ENCODE results near the gene AP1G1.

The AP1G1 gene

DNA sequence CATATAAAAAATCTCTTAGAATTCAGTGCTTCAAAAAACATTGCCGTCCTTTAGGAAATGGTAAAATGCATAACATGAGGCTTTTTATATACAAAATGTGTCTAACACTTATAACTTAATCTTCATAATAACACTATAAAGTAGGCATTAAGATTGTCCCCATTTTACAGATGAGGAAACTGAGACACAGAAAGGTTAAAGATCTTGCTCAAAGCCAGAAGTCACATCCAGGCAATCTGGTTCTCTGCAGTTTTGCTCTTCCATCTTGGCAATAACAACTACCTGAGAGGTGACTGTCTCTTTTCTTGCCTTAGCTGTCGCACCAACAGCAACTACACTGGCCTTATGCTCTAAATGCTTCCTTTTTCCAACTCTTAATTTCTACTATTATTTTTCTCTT, 24.5 kb downstream of the AP1G1 start:
- H3K4me3 Mint-ChIP-seq, result no peak overlapping the region
- no peak overlapping the region for H3K27ac Mint-ChIP-seq

DNA sequence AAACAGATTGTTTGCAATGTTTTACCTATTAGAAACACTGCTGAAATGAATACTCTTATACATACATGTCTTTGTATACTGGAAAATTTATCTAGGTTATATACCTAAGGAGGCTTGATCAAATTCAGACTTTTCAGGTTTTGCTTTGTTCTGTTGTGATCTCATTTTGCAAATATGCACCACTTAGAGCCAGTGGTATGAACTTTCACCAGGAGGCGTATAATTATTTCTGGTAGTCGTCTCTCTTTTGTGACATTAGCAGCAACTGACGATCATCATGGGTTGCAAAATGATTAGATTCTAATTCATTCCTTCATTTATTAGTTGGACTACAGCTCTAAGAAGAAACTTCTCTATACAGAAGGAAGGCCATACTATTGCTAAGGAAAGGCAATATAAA, 26.9 kb downstream of the AP1G1 start:
- Mint-ChIP-seq H3K36me3 (peaks cover 4% of the 10 kb centered on the region), H3K27me3 (no peaks in the 10 kb centered on the region), H3K27ac (no peak overlapping the region), H3K9me3 (no peaks in the 10 kb centered on the region), H3K4me1 (peaks cover 40% of the 10 kb centered on the region), H3K4me3 (no peak overlapping the region)

More for the DNA sequence above, 24.5 kb downstream of the AP1G1 start:
- Mint-ChIP-seq H3K36me3 (peaks cover 3% of the 10 kb centered on the region), H3K9me3 (no peaks in the 10 kb centered on the region), H3K27me3 (no peaks in the 10 kb centered on the region), H3K4me1 (peaks cover 30% of the 10 kb centered on the region)

DNA sequence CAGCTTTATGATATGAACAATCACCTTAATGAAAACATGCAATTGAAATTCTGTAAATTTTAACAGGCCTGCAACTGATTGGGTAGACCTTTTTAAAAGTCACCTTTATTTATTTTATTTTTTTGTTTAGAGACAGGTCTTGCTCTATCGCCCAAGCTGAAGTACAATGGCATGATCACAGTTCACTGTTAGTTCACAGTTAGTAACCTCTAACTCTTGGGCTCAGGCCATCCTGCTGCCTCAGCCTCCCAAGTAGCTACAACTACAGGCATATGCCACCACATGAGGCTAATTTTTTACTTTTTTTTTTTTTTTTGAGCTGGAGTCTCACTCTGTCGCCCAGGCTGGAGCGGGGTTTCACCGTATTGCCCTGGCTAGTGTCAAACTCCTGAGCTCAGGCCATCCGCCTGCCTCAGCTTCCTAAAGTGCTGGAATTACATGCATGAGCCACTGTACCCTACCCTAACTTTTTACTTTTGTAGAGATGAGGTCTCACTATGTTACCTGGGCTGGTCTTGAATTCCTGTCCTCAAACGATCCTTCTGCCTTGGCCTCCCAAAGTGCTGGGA, 28.0 kb downstream of the AP1G1 start:
- H3K4me1 Mint-ChIP-seq, result peaks cover 51% of the 10 kb centered on the region
- peaks cover 4% of the 10 kb centered on the region for H3K36me3 Mint-ChIP-seq
- no peaks in the 10 kb centered on the region for H3K27me3 Mint-ChIP-seq
- no peak overlapping the region for H3K4me3 Mint-ChIP-seq
- no peaks in the 10 kb centered on the region for H3K9me3 Mint-ChIP-seq
- no peak overlapping the region for H3K27ac Mint-ChIP-seq

DNA sequence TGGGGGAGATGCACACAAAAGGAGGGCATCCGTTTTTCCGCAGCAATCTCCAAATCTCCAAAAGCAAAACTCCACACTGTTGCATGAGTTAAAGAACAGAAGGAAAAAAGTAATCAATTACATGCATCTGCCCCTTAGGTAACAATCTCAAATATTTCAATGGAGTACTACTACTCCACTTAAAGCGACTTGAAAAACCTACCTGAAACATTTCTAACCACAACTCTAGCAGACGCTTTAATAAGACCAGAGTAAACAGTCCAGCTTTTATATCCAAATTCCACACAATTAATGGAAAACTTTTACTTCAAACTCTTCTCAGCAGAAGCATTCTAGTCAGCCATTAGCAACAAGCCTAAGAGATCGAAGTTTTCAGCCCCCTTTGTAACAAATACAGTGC, 29.9 kb downstream of the AP1G1 start:
- Mint-ChIP-seq H3K27ac (no peak overlapping the region), H3K4me3 (no peak overlapping the region), H3K36me3 (peaks cover 4% of the 10 kb centered on the region), H3K9me3 (no peaks in the 10 kb centered on the region), H3K27me3 (no peaks in the 10 kb centered on the region), H3K4me1 (peaks cover 48% of the 10 kb centered on the region)

DNA sequence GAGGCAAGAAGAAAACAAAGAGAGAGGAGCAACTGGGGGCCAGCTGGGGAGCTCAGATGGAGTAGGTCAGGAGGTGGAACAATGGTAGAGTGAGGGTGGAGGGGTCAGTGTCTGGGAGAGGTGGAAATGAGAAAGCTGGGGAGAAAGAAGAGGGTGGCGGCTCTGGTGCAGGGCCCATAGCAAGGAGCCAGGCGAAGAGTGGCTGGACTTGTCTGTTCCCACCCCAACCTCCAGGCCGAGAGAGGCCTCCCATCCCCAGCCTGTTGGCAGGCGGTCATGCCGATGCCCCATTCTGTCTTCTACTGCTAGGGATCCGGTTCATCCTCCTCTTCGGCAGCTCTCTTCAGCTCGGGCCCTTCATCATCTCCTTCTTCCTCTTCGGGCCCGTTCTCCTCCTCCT, 31.3 kb downstream of the AP1G1 start:
- Mint-ChIP-seq H3K4me1 (peaks cover 47% of the 10 kb centered on the region), H3K36me3 (peaks cover 4% of the 10 kb centered on the region), H3K9me3 (no peaks in the 10 kb centered on the region), H3K27ac (peak overlapping the region; percentile 48), H3K4me3 (no peak overlapping the region), H3K27me3 (no peaks in the 10 kb centered on the region)

DNA sequence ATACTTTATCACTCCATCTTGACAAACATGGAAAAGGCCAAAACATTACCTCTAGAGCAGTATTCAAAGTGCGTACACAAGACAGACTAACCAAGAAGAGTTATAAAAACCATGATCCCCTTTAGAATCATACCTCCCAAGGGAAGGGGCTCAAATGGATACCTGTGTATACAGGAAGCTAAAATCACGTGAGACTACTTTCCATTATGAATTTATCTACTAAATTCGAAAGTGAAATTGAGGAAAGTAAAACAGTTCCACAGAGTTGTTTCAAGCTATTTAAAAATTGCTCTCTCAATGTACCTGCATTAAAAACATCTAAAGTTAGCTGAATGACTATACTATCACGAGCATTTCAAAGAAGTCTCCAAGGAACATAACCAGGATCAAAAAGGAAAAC, 32.7 kb downstream of the AP1G1 start:
- no peaks in the 10 kb centered on the region for H3K9me3 Mint-ChIP-seq
- H3K27ac Mint-ChIP-seq, result peak overlapping the region; percentile 81
- no peaks in the 10 kb centered on the region for H3K27me3 Mint-ChIP-seq
- H3K36me3 Mint-ChIP-seq, result peaks cover 6% of the 10 kb centered on the region
- H3K4me1 Mint-ChIP-seq, result peaks cover 36% of the 10 kb centered on the region
- H3K4me3 Mint-ChIP-seq, result no peak overlapping the region

DNA sequence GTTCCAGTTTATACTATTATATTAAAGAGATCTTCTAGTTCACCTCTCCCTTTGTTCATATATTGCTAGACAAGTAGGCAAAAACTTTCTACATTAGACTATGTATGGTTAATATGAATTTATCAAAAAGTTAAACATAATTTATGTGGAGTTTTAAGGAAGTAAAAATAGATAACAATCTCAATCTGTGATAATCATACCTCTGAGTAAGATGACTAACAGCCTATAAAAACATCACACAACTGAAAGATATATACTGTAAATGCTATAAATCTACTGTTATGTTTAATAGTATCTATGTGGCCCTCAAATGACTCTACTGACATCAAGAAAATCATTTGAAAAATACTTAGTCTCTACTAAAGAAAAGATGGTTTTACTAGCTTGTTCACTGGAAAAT, 37.1 kb downstream of the AP1G1 start:
- no peaks in the 10 kb centered on the region for H3K9me3 Mint-ChIP-seq
- no peaks in the 10 kb centered on the region for H3K27me3 Mint-ChIP-seq
- H3K4me3 Mint-ChIP-seq, result no peak overlapping the region
- peaks cover 8% of the 10 kb centered on the region for H3K36me3 Mint-ChIP-seq
- no peak overlapping the region for H3K27ac Mint-ChIP-seq
- H3K4me1 Mint-ChIP-seq, result peaks cover 27% of the 10 kb centered on the region

DNA sequence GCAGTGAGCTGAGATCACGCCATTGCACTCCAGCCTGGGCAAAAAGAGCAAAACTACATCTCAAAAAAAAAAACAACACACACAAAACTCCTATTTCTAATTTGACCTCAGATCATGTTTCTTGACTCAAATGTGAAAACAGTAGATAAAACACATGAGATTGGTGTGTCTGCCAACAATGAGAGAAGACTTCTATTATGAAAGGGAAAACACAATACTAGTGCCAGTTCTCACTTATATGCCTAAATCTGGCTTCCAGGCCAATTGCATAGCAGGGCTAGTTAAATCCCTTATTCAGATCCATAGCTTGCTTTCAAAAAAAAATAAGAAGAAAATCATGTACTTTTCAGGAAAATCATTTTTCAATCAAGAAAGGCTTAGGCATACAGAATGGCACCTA, 39.4 kb downstream of the AP1G1 start:
- Mint-ChIP-seq H3K27me3 (no peaks in the 10 kb centered on the region), H3K4me1 (peaks cover 20% of the 10 kb centered on the region), H3K36me3 (peaks cover 9% of the 10 kb centered on the region), H3K9me3 (no peaks in the 10 kb centered on the region), H3K4me3 (no peak overlapping the region), H3K27ac (no peak overlapping the region)

DNA sequence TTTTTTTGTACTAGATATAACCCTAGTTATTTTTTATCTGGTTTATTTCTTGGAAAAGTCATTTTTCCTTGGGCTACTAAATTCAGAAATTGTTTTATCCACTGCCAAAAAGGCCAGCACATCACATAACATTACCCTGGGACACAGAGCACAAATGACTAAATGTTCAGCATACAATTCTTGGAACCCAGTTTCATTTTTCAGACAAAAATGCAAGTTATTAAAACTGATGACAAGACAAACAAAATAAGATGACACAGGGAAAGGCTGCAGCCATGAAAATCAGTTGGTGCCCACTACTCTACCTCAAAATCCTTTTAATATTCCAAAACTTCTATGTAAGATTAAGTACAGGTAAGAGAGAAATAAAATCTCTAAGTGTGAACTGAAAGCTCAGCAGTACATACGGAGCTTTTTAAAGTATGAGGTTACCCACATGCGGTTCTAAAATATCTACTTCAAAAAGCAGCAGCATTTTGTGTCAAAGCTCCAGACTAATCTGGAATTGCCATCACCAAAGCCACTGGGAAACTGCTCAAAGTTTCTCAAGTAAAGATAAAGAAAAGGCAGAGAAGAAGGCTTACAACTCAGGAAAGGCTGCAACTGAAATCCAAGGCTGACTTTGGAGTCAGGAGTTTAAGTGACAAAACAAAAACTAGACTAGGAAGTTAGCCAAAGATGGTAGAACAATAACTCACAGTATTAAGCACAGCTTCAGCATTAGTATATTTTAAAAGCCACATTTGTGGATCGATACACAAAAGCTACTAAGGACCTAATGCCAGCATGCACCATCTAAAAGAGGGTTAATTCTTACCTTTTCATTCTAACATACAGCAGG, 41.4 kb downstream of the AP1G1 start:
- H3K4me1 Mint-ChIP-seq, result peaks cover 20% of the 10 kb centered on the region
- H3K4me3 Mint-ChIP-seq, result no peak overlapping the region
- no peaks in the 10 kb centered on the region for H3K9me3 Mint-ChIP-seq
- peaks cover 13% of the 10 kb centered on the region for H3K36me3 Mint-ChIP-seq
- no peaks in the 10 kb centered on the region for H3K27me3 Mint-ChIP-seq
- peak overlapping the region; percentile 51 for H3K27ac Mint-ChIP-seq

DNA sequence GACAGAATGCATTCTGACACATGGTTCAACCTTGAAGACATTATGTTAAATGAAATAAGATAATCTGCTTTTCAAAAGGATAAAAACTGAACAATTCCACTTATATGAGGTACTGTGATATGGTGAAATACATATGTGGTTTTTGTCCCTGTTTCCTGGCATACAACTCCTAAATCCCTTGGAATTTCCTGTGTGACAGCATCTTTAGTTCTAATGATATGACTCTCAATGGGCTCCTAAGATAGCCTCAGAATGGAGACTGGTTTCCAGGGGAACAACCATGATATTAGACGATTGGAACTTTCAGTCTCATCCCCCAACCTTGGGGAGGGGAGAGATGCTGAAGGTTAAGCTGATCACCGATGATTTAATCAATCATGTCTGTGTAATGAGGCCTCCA, 46.4 kb downstream of the AP1G1 start:
- peaks cover 7% of the 10 kb centered on the region for H3K36me3 Mint-ChIP-seq

DNA sequence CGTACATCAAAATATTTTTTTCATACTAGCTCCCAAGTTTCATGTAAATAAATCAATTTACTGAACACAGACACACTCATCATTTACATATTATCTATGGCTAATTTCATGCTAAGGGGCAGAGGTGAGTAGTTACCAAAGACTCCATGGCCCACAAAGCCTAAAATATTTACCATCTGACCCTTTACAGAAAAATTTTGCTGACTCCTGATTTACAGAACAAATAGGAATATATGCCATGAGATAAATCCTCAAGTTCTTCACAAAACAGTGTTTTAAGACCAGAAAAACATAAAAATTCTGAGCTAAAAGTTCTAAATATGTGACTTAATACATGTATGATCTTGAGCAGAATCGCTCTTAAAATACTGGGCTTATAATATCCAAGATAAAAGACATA, 47.5 kb downstream of the AP1G1 start:
- no peaks in the 10 kb centered on the region for H3K9me3 Mint-ChIP-seq
- H3K36me3 Mint-ChIP-seq, result peaks cover 9% of the 10 kb centered on the region
- no peaks in the 10 kb centered on the region for H3K27me3 Mint-ChIP-seq
- H3K27ac Mint-ChIP-seq, result no peak overlapping the region
- peaks cover 2% of the 10 kb centered on the region for H3K4me1 Mint-ChIP-seq
- H3K4me3 Mint-ChIP-seq, result no peak overlapping the region

More for the DNA sequence above, 46.4 kb downstream of the AP1G1 start:
- H3K4me3 Mint-ChIP-seq, result no peak overlapping the region
- no peaks in the 10 kb centered on the region for H3K27me3 Mint-ChIP-seq
- H3K27ac Mint-ChIP-seq, result no peak overlapping the region
- H3K4me1 Mint-ChIP-seq, result peaks cover 13% of the 10 kb centered on the region
- no peaks in the 10 kb centered on the region for H3K9me3 Mint-ChIP-seq

DNA sequence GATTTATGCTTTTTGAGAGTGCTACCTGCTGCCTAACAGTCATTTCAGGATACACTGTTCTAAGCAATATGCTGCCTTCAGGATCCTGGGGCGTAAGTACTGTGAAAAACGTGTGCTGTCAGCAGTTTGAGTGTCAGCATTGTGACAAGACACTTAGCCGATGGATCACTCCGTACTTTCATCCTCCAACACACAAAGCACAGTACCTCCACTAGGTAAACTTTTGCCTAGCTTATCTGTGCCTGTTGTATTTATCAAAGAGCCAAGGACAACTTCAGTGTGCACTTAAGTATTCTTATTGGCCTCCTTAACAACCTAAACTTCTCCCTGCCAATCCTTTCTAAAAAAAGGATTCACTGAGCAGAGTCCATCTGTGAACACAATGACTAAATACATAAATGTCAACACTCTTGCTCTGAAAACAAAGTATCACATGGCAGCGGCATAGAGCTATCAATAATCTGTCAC, 50.3 kb downstream of the AP1G1 start:
- H3K9me3 Mint-ChIP-seq, result no peaks in the 10 kb centered on the region
- peak overlapping the region; percentile 8 for H3K27ac Mint-ChIP-seq
- no peak overlapping the region for H3K4me3 Mint-ChIP-seq
- H3K27me3 Mint-ChIP-seq, result no peaks in the 10 kb centered on the region
- H3K36me3 Mint-ChIP-seq, result peaks cover 8% of the 10 kb centered on the region
- H3K4me1 Mint-ChIP-seq, result peaks cover 9% of the 10 kb centered on the region

DNA sequence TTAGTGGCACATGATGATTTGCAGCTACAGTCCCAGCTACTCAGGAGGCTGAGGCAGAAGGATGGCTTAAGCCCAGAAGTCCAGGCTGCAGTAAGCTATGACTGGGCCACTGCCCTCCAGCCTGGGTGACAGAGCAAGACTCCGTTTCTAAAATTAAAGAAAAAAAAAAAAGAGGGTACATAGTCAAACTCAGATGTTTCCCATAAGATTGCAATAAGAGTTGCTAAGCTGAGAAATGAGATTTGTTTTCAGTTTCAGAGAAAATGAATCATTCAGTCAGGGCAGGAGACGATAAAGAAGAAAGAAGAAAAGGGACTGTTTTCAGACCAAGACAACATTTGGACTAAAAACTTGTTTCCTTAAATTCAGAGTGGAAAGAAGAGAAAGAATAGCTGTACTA, 54.0 kb downstream of the AP1G1 start:
- no peaks in the 10 kb centered on the region for H3K27me3 Mint-ChIP-seq
- peak overlapping the region; percentile 87 for H3K27ac Mint-ChIP-seq
- H3K36me3 Mint-ChIP-seq, result peaks cover 10% of the 10 kb centered on the region
- no peaks in the 10 kb centered on the region for H3K9me3 Mint-ChIP-seq
- no peak overlapping the region for H3K4me3 Mint-ChIP-seq
- peaks cover 9% of the 10 kb centered on the region for H3K4me1 Mint-ChIP-seq

DNA sequence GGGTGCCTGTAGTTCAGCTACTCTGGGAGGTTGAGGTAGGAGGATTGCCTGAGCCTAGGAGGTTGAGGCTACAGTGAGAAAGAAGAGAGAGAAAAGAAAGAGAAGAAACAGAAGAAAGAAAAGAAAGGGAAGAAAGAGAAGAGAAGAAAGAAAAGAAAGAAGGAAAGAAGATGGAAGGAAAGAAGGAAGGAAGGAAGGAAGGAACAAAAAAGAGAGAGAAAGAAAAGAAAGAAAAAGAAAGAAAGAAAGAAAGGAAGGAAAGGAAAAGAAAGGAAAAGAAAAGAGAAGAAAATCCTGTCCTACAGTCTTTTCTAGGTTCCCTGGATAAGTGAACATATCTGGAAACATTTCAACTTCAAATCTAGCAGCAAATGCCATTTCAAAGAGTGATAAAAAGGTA, 54.5 kb downstream of the AP1G1 start:
- peaks cover 10% of the 10 kb centered on the region for H3K36me3 Mint-ChIP-seq
- peak overlapping the region; percentile 82 for H3K27ac Mint-ChIP-seq

DNA sequence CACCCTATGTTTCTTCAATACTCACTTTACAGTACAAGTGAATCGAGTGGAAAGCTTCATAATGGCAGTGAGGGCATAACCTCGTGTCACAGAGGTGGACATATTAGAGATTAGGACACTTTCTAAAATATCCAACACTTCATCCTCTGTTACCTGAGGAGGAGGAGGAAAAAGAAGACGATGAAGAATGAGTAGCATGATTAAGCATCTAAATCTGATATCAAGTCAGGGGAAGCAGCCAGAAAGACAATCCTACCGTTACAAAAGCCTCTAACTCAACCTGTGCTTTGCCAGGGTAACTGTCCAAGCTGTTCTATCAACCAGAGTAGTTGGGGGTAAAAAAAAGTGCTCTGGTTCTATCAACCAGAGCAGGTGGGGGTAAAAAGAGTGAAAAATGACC, 60.4 kb downstream of the AP1G1 start:
- Mint-ChIP-seq H3K27me3 (no peaks in the 10 kb centered on the region), H3K9me3 (no peaks in the 10 kb centered on the region), H3K4me3 (no peak overlapping the region), H3K27ac (no peak overlapping the region), H3K36me3 (peaks cover 4% of the 10 kb centered on the region), H3K4me1 (no peaks in the 10 kb centered on the region)

More for the DNA sequence above, 54.5 kb downstream of the AP1G1 start:
- H3K4me3 Mint-ChIP-seq, result no peak overlapping the region
- no peaks in the 10 kb centered on the region for H3K27me3 Mint-ChIP-seq
- H3K9me3 Mint-ChIP-seq, result no peaks in the 10 kb centered on the region
- peaks cover 9% of the 10 kb centered on the region for H3K4me1 Mint-ChIP-seq

DNA sequence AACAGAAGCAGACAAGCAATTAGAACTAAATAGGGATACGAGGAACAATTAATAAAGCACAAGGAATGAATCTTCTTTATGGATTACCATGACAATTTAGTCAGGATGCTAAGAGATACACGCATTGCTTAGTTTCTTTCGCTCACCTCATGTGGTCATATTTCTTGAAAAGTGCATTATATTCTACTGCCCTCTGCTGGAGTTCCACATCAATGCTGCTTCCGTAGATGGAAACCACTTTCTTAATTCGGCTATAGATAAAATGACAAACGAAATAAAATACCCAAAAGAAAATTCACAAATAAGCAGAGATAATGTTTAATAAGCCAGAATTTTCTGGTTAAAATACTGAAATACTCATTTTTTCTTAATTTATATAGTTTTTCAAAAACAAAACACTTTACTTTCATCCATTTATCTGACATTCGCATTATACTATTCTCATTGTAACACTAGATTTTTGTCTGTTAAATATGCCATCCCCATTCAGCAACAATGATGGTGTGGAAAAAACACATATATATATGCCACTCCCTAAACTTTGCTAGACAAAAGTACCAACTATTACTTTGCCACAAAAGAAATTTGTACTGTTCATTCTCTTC, 62.1 kb downstream of the AP1G1 start:
- no peak overlapping the region for H3K27ac Mint-ChIP-seq
- no peak overlapping the region for H3K4me3 Mint-ChIP-seq
- H3K9me3 Mint-ChIP-seq, result no peaks in the 10 kb centered on the region
- H3K36me3 Mint-ChIP-seq, result peaks cover 4% of the 10 kb centered on the region
- H3K4me1 Mint-ChIP-seq, result no peaks in the 10 kb centered on the region
- no peaks in the 10 kb centered on the region for H3K27me3 Mint-ChIP-seq
